NCI-H2227 treated with DMSO at 0.1 percent for 48 hours (cell line): ENCODE results near the gene DNMT3B.
"Not testable (repeated sequence)": the region's sequence is repeated elsewhere in the genome, so short reads cannot be mapped to it uniquely, and the experiment has no call there.

ENCODE experiments used
- DNase-seq: peaks from one replicate; lab custom pipeline; 2025; lab: John Stamatoyannopoulos, UW

DNMT3B gene

GRCh38 chr20:32792316-32792715 is 30.1 kb downstream of the DNMT3B start:
- DNase-seq = no peak

DNA sequence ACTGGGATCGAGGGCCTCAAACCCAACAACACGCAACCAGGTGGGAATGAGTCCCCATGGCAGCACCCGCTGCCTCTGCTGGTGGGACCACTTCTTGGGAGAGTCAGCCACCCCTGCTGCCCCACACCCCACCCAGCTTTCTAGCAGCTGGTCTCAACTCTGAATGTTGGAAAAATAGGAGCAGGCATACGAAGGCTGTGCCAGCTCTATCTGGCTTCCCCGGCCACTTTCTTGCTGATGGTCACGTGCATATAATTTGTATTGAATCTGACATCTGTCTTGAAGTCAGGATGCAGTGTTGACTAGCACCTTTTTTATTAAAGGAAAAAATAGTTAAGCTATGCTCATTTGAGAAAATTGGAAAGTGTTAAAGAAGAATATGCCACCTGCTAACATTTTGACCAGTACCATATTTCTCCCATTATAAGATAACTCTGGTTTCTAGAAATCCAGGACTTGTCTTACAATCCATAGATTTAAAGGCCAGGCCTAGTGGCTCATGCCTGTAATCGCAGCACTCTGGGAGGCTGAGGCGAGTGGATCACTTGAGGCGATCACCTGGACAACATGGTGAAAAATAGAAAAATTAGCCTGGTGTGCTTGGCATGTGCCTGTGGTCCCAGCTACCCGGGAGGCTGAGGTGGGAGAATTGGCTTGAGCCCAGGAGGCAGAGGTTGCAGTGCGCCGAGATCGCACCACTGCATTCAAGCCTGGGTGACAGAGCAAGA is 30.7 kb downstream of the DNMT3B start:
- no peak for DNase-seq

- DNase-seq = no peak
Observed at GRCh38 chr20:32796383-32796948, 34.3 kb downstream of the DNMT3B start.

GRCh38 chr20:32796981-32797451 is 34.8 kb downstream of the DNMT3B start:
- DNase-seq = no peak

GRCh38 chr20:32797571-32797970 is 35.4 kb downstream of the DNMT3B start:
- not testable (repeated sequence) for DNase-seq

GRCh38 chr20:32798046-32798981 is 36.1 kb downstream of the DNMT3B start:
- DNase-seq = no peak

DNA sequence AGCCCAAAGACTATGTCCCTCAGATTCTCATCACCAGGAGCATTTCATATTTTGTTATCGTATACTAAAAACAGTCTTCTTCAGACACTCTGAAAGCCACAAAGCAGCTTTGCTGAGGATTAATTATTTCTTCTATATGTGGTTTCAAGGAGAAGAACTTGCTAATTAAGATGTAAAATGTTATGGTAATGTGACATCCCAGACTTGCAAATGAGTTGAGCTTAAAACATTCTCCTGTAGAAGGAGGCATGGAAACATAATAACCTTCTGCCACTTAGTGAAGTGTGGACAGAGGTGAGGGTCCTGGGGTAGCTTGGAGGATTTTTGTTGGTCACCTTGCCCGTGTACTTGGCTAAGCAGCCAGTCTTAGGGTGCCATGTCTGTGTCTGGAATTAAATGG is 40.9 kb downstream of the DNMT3B start:
- no peak for DNase-seq

DNA sequence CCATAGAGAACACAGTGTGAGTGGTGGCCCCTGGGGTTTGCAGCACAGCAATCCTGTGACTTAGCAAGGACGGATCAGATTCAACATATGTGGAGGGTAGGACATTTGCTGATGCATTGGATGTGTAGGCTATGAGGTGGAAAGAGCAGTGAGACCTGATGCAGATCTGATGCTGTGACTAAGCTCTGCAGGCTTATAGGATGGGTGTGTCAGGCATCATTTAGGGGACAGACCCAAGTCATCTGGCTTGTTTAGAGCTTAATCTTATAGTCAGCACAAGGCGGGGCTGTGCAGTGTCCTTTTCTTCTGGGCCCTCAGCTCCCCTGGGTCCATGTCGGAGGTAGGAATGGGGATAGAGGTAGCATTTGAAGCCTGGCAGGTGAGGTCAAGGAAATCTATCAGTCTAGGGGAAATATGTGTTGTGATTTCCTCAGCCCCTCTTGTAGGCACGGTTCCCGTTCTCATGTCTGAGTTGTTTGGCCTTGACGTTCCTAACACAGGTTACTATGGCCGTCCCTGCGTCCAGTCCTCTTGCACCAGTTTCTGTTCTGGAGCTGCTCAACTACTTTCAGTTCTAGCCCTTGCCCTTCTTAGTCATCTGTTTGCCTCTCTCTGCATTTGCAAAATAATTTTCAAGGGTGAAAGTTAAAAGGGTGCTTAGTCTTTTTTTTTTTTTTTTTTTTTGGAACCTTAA is 42.0 kb downstream of the DNMT3B start:
- no peak for DNase-seq

DNA sequence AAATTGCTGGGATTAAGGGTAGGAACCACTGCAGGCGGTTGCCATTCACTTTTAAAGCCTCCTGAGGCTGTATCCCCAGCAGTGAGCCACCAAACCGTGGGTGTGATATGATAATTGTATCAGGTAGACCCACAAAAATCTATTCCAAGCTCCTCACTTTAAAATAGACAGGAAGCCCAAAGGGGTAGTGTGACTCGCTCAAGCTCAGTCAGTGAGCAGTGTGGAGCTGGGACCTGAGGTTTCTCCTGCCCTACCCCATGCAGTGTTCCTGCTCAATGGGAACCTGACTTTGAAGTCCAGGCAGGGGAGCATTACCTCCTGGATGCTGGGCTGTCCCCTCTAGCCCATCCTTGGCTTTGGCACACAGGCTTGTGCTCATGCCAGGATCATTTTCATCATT is 42.6 kb downstream of the DNMT3B start:
- no peak for DNase-seq

GRCh38 chr20:32805721-32806120 is 43.5 kb downstream of the DNMT3B start:
- no peak for DNase-seq

DNA sequence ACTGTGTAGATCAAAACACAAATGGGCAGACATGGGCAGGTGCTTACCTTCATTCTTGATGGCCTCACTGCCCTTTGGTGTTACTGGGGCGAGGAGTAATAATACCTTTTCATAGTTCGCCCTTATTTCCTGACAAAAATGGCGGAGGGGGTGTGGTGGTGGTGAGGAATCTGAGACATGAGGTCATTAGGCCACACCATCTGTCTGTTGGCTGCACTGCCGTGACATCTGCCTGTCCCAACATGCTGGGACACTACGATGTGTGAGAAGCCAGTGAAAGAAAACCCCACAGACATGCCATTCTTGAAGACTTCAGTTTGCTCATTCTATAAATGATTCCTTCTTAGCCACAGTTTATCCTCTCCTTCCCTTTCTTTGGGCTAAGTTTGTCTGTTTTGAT is 44.2 kb downstream of the DNMT3B start:
- no peak for DNase-seq

GRCh38 chr20:32807706-32808105 is 45.5 kb downstream of the DNMT3B start:
- DNase-seq = no peak

GRCh38 chr20:32808438-32808837 is 46.3 kb downstream of the DNMT3B start:
- no peak for DNase-seq

GRCh38 chr20:32809907-32810306 is 47.7 kb downstream of the DNMT3B start:
- DNase-seq = no peak

DNA sequence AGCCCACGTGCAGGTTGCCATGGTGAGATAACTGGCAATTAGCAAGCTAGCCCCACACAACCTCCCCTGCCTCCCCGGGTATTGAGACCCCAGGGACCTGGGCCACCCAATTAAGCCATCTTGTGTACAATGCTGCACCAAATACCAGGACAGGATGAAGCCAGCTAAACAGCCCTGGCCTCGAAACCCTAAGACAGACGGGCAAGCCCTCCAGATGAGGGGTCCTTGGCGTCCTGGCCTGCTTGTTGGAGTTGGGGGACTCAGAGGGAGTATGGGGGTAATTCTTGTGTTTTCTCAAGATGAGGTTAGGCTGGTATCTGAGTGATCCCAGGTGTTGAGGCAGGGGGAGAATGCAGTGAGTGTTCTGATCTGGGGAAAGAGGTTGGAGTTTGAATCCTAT is 48.8 kb downstream of the DNMT3B start:
- no peak for DNase-seq

GRCh38 chr20:32811886-32812285 is 49.7 kb downstream of the DNMT3B start:
- no peak for DNase-seq

- DNase-seq = peak; percentile 61
Observed at GRCh38 chr20:32819992-32820697, 58.0 kb downstream of the DNMT3B start.

DNA sequence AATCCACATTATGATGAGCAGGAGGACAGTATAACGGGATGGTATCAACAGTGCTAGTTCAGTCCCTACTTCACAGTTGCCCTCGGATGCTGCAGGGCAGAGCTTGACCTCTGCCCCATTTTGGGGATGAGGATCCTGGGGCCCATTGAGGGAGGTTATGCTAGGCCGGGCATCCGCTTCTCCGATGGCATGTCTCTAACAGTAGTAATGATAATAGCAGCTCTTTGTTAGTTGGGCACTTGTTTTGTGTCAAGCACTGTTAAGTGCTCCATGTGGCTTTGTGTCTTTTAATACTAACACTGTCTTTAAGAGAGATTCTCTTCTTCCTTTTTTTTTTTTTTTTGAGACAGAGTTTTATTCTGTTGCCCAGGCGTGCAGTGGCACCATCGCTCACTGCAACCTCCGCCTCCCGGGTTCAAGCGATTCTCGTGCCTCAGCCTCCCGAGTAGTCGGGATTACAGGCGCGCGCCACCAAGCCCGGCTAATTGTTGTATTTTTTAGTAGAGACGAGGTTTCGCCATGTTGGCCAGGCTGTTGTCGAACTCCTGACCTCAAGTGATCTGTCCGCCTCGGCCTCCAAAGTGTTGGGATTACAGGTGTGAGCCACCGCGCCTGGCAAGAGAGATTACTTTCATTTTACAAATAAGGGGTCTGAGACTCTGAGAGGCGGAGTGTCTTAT is 58.7 kb downstream of the DNMT3B start:
- DNase-seq = no peak

GRCh38 chr20:32822225-32822624 is 60.0 kb downstream of the DNMT3B start:
- no peak for DNase-seq

- no peak for DNase-seq
Observed at GRCh38 chr20:32823078-32823477, 60.9 kb downstream of the DNMT3B start.
